Calu3 (cell line): ENCODE data around the gene IRAK1. TPM values are rescaled to one million over a fixed set of nuclear protein-coding genes. Genes with fewer than 3 reads are reported as not detected.
A peak's percentile ranks its signal among the peaks of the same experiment; 100 is the strongest.

Experiments used
- BruUV-seq: library from RNA; stranded (reverse); fragments of 400-500 nt; replicated peaks from 2 replicates; lab custom pipeline; 2021; lab: Mats Ljungman, UMichigan
- CTCF ChIA-PET: fragments of 300-600 bp; sonication (Branson Sonifier 250); formaldehyde crosslinking; loops from one replicate; lab custom pipeline; 2022; ENCODE audit warnings: antibody characterized with exemption; lab: Charles Lee
- DNase-seq: peaks from one replicate; pipeline ENCODE4 v3.0.0; 2022
- H3K27ac Mint-ChIP-seq: one replicate; pipeline ENCODE4 v1.8.0; 2022; ENCODE audit warnings: mixed read lengths; ENCODE audit not compliant: unreplicated experiment
- H3K27me3 Mint-ChIP-seq: one replicate; pipeline ENCODE4 v1.8.0; 2022; ENCODE audit warnings: mixed read lengths; ENCODE audit not compliant: unreplicated experiment
- H3K36me3 Mint-ChIP-seq: one replicate; pipeline ENCODE4 v1.8.0; 2022; ENCODE audit warnings: mild to moderate bottlenecking, moderate library complexity, mixed read lengths; ENCODE audit not compliant: insufficient read depth, unreplicated experiment
- H3K4me1 Mint-ChIP-seq: one replicate; pipeline ENCODE4 v1.8.0; 2022; ENCODE audit warnings: mild to moderate bottlenecking, low read depth, mixed read lengths; ENCODE audit not compliant: unreplicated experiment
- H3K4me3 Mint-ChIP-seq: one replicate; pipeline ENCODE4 v1.8.0; 2022; ENCODE audit warnings: mild to moderate bottlenecking, low read depth, moderate library complexity, mixed read lengths; ENCODE audit not compliant: unreplicated experiment
- H3K9me3 Mint-ChIP-seq: one replicate; pipeline ENCODE4 v1.8.0; 2022; ENCODE audit warnings: low read depth, mixed read lengths; ENCODE audit not compliant: unreplicated experiment
- intact Hi-C: fragments of 100-400 bp; cut with micrococcal nuclease; formaldehyde crosslinking; loops from one replicate; pipeline ENCODE4 v1.10.0; 2022; ENCODE audit not compliant: unreplicated experiment
- total RNA-seq: library from RNA; stranded (reverse); gene quantifications from 2 replicates; pipeline ENCODE4 v1.2.3, GENCODE V29; 2022
- TF ChIP-seq, protein P1 (sequence below): fragments of 200-600 bp; IDR thresholded peaks from one replicate; pipeline ENCODE4 v1.8.0; 2022; ENCODE audit warnings: antibody characterized with exemption; ENCODE audit not compliant: unreplicated experiment

IRAK1 gene
- total RNA-seq, 1 experiment from 2014 or later: 194 TPM

DNA sequence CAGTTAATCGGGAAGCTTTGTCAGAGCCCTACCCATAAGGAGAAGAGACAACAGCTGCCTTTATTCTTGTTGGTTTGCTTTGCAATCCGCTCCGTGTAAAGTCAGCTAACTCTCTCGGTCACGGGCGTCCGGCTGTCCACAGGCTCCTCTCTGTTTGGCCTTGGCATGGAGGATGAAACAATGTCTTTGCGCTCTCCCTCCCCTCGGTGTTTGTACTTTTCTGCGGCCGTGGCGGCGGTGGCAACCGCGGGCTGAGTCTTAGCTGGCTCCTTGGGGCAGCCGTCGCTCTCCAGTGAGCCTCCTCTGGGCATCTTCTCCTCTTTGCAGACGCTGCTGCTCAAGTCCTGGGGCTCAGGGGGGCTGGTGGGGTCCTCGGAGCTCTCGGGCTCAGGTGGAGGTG is 10.6 kb upstream of the IRAK1 start:
- CTCF ChIA-PET: no interaction called here
- intact Hi-C loops: no loop called here

DNA sequence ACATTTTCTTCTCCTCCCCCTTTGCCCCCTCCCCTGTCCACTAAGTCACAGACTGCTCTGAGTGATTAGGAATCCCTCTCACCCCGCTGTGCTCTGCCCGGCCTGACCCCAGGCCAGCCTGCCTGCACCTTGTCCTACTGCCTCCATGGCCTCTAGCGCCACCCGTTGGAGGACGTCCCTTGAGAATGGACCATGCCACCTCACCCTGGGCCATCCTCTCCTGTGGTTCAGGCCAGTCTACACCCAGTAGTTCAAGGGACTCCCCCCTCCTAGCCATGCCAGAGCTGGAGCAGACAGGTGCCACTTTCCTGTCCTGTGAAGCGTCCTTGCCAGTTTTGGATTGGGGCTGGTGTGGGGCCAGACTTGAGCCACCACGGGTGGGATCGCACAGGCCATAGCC is 9.7 kb upstream of the IRAK1 start:
- TF ChIP-seq, protein P1, sequence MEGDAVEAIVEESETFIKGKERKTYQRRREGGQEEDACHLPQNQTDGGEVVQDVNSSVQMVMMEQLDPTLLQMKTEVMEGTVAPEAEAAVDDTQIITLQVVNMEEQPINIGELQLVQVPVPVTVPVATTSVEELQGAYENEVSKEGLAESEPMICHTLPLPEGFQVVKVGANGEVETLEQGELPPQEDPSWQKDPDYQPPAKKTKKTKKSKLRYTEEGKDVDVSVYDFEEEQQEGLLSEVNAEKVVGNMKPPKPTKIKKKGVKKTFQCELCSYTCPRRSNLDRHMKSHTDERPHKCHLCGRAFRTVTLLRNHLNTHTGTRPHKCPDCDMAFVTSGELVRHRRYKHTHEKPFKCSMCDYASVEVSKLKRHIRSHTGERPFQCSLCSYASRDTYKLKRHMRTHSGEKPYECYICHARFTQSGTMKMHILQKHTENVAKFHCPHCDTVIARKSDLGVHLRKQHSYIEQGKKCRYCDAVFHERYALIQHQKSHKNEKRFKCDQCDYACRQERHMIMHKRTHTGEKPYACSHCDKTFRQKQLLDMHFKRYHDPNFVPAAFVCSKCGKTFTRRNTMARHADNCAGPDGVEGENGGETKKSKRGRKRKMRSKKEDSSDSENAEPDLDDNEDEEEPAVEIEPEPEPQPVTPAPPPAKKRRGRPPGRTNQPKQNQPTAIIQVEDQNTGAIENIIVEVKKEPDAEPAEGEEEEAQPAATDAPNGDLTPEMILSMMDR: no peak
- intact Hi-C loops: no loop called here
- Mint-ChIP-seq H3K4me1 (no peaks in the 10 kb centered on the region), H3K9me3 (no peaks in the 10 kb centered on the region), H3K36me3 (peaks cover 21% of the 10 kb centered on the region), H3K27me3 (no peaks in the 10 kb centered on the region), H3K27ac (no peak overlapping the region), H3K4me3 (no peak overlapping the region)
- no peak for DNase-seq
- BruUV-seq: no TSS peak
- CTCF ChIA-PET: no interaction called here

More for the DNA sequence above, 10.6 kb upstream of the IRAK1 start:
- Mint-ChIP-seq H3K27ac (no peak overlapping the region), H3K36me3 (peaks cover 26% of the 10 kb centered on the region), H3K9me3 (no peaks in the 10 kb centered on the region), H3K27me3 (no peaks in the 10 kb centered on the region), H3K4me1 (no peaks in the 10 kb centered on the region), H3K4me3 (no peak overlapping the region)
- no peak for DNase-seq
- TF ChIP-seq, protein P1: no peak
- BruUV-seq: TSS peak; percentile 13

DNA sequence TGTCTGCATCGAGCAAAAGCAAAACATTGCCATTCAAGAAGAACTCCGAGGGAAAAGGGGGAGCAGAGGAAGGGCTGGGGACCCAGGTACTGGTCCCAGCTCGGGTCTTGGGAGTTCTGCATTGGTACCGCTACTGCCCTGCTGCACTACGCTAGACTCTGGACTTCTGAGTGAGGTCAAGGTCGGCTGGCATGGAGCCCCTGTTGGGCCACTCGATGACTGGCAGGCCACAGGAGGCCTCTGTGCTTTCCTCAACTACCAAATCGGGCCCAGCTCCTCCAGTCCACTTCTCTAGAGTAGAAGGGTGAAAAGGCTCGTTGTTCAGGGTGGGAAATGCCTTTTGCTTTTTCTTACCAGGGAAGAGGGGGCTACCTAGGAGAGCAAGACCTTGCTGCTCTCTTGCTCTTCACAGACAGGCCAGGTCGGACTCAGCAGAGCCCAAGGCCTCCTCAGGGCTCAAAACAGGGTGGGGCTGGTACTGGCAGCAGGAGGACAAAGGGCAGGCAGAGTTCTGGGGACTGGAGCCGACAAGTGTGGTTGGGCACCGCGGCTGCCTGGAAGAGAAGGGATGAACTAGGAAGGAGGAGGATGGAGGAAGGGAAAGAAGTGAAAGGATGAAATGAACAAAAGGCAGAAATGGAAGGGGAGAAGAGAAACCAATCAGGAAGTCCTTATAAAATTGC is 8.9 kb upstream of the IRAK1 start:
- no peak overlapping the region for H3K4me3 Mint-ChIP-seq
- peaks cover 21% of the 10 kb centered on the region for H3K36me3 Mint-ChIP-seq
- H3K9me3 Mint-ChIP-seq: no peaks in the 10 kb centered on the region
- intact Hi-C loops: no loop called here
- H3K27me3 Mint-ChIP-seq: no peaks in the 10 kb centered on the region
- BruUV-seq: no TSS peak
- CTCF ChIA-PET: no interaction called here
- H3K27ac Mint-ChIP-seq: no peak overlapping the region
- DNase-seq: no peak
- TF ChIP-seq, protein P1: no peak
- no peaks in the 10 kb centered on the region for H3K4me1 Mint-ChIP-seq

DNA sequence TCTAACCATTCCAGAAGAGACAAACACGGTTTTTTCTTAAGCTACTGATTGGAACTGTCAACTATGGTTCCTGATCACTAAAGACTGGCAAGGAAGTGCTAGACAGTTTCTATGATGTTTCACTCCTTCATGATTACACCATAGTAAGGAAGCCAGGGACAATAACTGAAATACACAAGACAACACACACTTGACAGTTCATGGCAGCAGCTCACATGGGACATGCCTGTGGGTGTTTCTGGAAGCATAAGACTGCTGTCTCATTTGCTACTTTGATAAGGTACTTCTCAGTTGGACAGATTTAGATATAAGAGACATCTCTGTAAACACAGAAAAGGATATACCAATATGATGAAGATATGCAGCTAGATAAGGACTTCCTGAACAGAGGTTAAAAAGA is 8.3 kb upstream of the IRAK1 start:
- Mint-ChIP-seq H3K9me3 (no peaks in the 10 kb centered on the region), H3K4me1 (no peaks in the 10 kb centered on the region), H3K27me3 (no peaks in the 10 kb centered on the region), H3K27ac (no peak overlapping the region), H3K36me3 (peaks cover 23% of the 10 kb centered on the region), H3K4me3 (no peak overlapping the region)
- BruUV-seq: no TSS peak
- TF ChIP-seq, protein P1: no peak
- intact Hi-C loops: no loop called here
- CTCF ChIA-PET: no interaction called here
- DNase-seq: no peak
